Amniotic stem cell (primary cell): Measurements from ENCODE around the gene RUSC2.
A peak's percentile ranks its signal among the peaks of the same experiment; 100 is the strongest.
"Not testable (repeated sequence)": the region's sequence is repeated elsewhere in the genome, so short reads cannot be mapped to it uniquely, and the experiment has no call there.

Experiments
- DNase-seq: peaks from one replicate; lab custom pipeline; 2025; lab: John Stamatoyannopoulos, UW

Gene RUSC2

DNA sequence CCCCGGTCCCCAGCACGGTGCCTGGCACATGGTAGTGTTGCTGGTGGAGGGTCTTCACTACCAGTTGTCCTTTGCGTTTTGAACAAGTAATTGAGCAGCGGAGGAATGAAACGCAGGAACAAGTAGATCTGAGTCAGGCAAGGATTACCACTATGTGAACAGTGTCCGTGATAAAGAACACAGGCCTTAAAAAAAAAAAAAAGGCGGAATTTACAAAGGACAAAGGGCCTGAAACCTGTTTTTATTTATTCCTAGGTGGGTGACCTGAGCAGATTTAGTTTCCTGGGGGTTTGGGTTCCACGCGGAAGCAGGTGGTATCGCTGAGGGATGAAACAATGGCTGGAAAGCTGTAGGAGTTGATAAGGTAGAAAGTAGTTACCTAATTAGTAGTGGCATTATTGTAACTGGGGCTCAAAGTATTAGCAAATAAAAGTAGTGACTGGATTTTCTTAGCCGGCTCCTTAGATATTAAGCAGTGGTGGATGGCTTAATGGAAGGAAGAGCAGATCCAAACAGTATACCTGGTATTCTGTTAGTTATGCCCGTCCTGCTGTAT is 1.1 kb downstream of the RUSC2 start:
- no peak for DNase-seq

DNA sequence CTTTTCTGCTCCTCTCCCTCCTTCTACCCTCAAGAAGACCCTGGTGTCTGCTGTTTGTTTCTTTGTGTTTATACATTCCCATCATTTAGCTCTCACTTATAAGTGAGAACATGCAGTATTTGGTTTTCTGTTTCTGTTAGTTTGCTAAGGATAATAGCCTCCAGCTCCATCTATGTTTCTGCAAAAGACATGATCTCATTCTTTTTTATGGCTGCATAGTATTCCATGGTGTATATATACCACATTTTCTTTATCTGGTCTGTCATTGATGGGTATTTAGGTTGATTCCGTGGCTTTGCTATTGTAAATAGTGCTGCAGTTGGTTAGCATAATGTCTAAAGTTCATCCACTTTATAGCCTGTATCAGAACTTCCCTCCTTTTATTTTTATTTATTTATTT is 3.2 kb downstream of the RUSC2 start:
- DNase-seq = not testable (repeated sequence)

DNA sequence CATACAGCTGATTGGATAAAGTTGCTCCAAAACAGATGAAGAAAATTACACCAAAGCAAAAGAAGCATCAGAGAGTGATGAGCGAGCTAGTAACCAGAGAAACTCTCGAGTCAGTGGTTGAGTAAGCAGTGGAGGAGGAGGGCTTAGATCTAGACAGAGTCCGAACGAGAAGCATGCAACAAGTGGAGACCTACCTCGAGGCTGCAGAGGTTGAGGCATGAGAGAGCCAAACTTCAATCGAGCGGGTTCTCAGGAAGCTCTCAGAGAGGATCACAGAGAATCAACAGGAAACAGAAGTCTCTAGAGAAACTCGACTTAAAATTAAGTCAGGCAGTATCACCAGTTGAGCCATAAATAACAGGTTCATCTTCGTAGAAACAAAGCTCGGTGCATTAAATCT is 6.1 kb downstream of the RUSC2 start:
- DNase-seq = no peak

DNA sequence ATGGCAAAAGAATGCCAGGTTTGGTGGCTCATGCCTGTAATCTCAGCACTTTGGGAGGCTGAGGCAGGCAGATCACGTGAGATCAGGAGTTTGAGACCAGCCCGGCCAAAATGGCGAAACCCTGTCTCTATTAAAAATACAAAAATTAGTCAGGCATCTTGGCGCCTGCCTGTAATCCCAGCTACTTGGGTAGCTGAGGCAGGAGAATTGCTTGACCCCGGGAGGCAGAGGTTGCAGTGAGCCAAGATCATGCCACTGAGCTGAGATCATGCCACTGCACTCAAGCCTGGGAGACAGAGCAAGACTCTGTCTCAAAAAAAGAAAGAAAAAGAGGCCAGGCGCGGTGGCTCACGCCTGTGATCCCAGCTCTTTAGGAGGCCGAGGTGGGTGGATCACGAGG is 8.3 kb downstream of the RUSC2 start:
- not testable (repeated sequence) for DNase-seq

GRCh38 chr9:35499029-35499700 is 9.3 kb downstream of the RUSC2 start:
- no peak for DNase-seq

DNA sequence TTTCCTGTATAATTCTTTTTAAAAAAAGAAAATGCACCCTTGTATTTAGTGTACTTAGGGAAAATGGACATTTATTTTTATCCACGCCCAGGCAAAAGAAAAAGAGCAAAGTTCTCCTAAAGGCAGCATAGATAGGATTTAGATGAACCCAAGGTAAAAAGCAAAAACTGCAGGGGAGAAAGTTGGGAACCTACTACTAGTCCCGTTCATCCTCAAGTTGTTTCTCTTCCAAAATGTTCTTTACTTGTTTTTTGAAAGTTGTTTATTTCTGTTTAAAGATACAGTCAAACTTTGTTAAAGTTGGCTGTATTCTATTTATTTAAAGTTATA is 9.8 kb downstream of the RUSC2 start:
- no peak for DNase-seq

- DNase-seq = no peak
These were observed 10.3 kb downstream of the RUSC2 start for GRCh38 chr9:35500130-35500748.

- no peak for DNase-seq
These were observed 12.0 kb downstream of the RUSC2 start for GRCh38 chr9:35501946-35502345.

DNA sequence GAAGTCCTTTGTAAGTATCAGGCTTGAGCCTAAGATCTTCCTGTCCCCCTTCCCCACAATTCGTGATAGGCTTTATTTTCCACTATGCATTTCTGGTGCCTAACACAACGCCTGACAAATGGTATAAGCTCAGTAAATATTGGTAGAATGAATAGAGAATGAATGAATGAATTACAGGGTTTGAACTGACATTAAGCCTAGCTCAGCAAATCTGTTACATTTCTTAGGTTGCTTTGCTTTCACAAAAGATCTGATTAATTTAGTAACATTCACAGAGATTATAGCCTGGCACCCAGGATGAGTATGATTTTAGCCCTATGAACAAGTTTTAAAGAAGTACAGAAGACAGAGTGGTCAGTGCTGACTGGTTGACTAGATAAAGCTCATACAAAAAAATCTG is 16.4 kb downstream of the RUSC2 start:
- no peak for DNase-seq

- DNase-seq = no peak
These were observed 18.2 kb downstream of the RUSC2 start for GRCh38 chr9:35508069-35508468.

DNA sequence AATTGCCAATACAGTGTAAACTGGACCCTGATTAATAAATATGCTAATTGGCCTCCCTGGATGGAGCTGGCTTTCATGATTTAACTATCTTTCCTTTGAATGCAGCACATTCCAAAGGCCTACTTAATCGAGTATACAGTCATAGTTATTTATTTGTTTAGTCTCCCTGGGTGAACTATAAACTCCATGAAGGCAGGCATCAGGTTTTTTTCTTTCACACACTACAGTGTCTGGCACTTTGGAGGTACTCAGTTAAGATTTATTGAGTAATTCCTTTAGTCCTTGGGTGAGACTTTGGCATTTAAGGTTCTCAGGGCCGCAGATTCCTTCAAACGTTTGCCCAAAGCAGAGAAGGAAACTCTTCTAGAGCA is 20.5 kb downstream of the RUSC2 start:
- no peak for DNase-seq

- DNase-seq = peak; percentile 50
These were observed 21.0 kb downstream of the RUSC2 start for GRCh38 chr9:35510754-35511428.

GRCh38 chr9:35511453-35511852 is 21.5 kb downstream of the RUSC2 start:
- DNase-seq = no peak

GRCh38 chr9:35515766-35516165 is 25.9 kb downstream of the RUSC2 start:
- no peak for DNase-seq

GRCh38 chr9:35516479-35516878 is 26.6 kb downstream of the RUSC2 start:
- peak; percentile 51 for DNase-seq

- no peak for DNase-seq
These were observed 27.2 kb downstream of the RUSC2 start for GRCh38 chr9:35517131-35517530.

- no peak for DNase-seq
These were observed 27.8 kb downstream of the RUSC2 start for GRCh38 chr9:35517552-35518224.

- peak; percentile 50 for DNase-seq
These were observed 28.4 kb downstream of the RUSC2 start for GRCh38 chr9:35518225-35518821.

DNA sequence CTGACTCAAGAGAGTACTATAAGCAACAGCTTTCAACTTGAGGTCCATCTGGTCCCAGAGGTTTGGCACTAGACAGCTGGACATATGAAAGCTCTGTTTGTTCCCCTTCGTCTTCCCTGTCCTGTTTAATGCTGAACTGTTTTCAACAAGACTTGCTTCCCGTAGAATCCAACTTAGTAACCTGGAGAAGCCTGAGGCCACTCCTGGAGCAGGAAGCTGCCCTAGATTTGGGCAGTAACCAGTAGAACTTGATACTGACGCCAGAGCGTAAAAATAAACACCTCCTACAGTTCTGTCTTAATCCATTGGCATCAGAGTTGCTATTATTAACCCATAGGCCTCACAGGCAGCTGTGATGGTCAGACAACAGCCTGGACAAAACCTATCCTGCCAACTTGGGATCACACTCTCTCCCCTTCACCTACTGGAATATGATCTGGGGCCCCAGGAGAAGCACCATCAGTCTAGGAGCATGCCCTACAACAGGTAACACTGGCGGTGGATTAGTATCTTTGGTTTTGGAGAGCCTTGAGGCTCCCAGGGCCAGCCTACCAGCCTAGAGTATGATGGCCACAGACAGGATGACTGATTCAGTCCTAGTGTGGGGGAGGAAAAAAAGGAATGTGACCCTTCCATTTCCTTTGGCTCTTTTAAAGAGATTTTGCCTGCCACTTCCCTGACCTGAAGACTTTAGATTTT is 29.2 kb downstream of the RUSC2 start:
- DNase-seq = no peak

DNA sequence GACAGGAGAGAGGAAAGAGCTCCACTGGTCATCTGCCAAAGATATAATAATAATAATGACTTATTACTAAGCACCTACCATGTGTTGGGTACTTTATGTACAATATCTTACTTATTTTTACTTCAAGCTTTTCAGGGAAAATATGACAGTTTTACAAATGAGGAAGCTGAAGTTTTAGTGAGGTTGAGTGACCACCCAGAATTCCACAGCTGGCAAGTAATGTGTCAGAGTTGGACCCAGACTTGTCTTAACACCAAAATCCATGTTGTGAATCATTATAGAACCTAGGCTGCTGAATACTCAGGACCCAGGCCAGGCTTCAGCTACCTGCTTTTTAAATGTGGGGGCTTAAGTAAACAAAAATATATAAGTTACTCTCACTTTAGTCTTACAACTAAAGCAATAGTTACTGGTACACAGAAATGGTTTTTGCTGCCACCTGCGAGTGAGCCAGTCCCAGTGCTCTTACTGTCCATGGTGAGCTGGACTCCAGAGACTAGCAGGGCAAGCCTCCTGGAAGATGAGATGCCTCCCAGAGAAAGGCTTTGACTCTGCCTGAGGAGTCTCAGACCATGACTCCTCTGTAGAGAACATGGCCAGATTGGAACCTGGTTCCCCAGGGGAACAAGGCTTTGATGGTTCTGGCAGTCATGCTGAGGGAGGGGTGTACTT is 29.9 kb downstream of the RUSC2 start:
- no peak for DNase-seq

DNA sequence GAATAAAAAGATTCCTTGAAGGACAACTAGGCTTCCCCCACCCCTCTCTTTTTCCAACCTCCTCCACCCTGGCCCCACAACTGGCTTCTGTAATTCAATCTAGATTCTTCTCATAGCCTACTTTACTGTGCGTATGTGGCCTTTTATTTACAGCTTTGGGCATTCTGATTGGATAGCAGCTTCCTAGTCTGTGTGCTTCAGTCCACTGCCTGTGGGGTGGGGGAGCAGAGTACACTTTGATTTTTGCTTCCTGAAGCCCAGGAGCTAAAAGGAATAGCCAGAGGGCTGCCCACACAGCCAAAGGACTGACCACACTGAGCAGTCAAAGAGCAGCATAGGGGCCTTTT is 30.4 kb downstream of the RUSC2 start:
- DNase-seq = no peak
